Dendritic cell treated with granulocyte-macrophage colony-stimulating factor and Interleukin-4, amounts not matched to agents 40 ng/mL and 50 ng/mL, for 4 days (primary cell): Measurements from ENCODE around the gene AK9.
"Not testable (repeated sequence)": the region's sequence is repeated elsewhere in the genome, so short reads cannot be mapped to it uniquely, and the experiment has no call there.

Experiments used
- H3K27ac Mint-ChIP-seq: one replicate; pipeline ENCODE4 v1.8.0; 2022; ENCODE audit warnings: mild to moderate bottlenecking, mixed read lengths
- H3K27me3 Mint-ChIP-seq: one replicate; pipeline ENCODE4 v1.8.0; 2022; ENCODE audit warnings: mild to moderate bottlenecking, mixed read lengths
- H3K36me3 Mint-ChIP-seq: one replicate; pipeline ENCODE4 v1.8.0; 2022; ENCODE audit warnings: low read depth, mixed read lengths
- H3K4me1 Mint-ChIP-seq: one replicate; pipeline ENCODE4 v1.8.0; 2022; ENCODE audit warnings: low read depth, mixed read lengths
- H3K4me3 Mint-ChIP-seq: one replicate; pipeline ENCODE4 v1.8.0; 2022; ENCODE audit warnings: mild to moderate bottlenecking, moderate library complexity, mixed read lengths
- H3K9me3 Mint-ChIP-seq: one replicate; pipeline ENCODE4 v1.8.0; 2022; ENCODE audit warnings: mixed read lengths
- intact Hi-C: fragments of 100-400 bp; cut with micrococcal nuclease; formaldehyde crosslinking; loops from one replicate; pipeline ENCODE4 v1.15.0; 2022

The AK9 gene

GRCh38 chr6:109686566-109687265 is 4.3 kb downstream of the AK9 start:
- no peaks in the 10 kb centered on the region for H3K27me3 Mint-ChIP-seq
- intact Hi-C loops = no loop called here

GRCh38 chr6:109678661-109679505 is 12.1 kb downstream of the AK9 start:
- H3K27ac Mint-ChIP-seq = peak overlapping the region; percentile 37
- H3K27me3 Mint-ChIP-seq, intact Hi-C loops, H3K36me3 Mint-ChIP-seq, H3K4me3 Mint-ChIP-seq, H3K9me3 Mint-ChIP-seq: not testable (repeated sequence)
- H3K4me1 Mint-ChIP-seq = peaks cover 18% of the 10 kb centered on the region

More at GRCh38 chr6:109686566-109687265, 4.3 kb downstream of the AK9 start:
- Mint-ChIP-seq H3K36me3 (peaks cover 4% of the 10 kb centered on the region), H3K9me3 (peaks cover 6% of the 10 kb centered on the region), H3K27ac (peak overlapping the region; percentile 50), H3K4me1 (peaks cover 19% of the 10 kb centered on the region), H3K4me3 (no peak overlapping the region)

- no peaks in the 10 kb centered on the region for H3K36me3 Mint-ChIP-seq
- peaks cover 6% of the 10 kb centered on the region for H3K9me3 Mint-ChIP-seq
- no peaks in the 10 kb centered on the region for H3K27me3 Mint-ChIP-seq
- peaks cover 18% of the 10 kb centered on the region for H3K4me1 Mint-ChIP-seq
- intact Hi-C loops = no loop called here
- no peak overlapping the region for H3K27ac Mint-ChIP-seq
- H3K4me3 Mint-ChIP-seq = no peak overlapping the region
These were observed 12.8 kb downstream of the AK9 start for GRCh38 chr6:109678240-109678639.

- Mint-ChIP-seq H3K9me3 (peaks cover 6% of the 10 kb centered on the region), H3K4me1 (peaks cover 18% of the 10 kb centered on the region), H3K4me3 (no peak overlapping the region), H3K36me3 (no peaks in the 10 kb centered on the region), H3K27ac (no peak overlapping the region), H3K27me3 (no peaks in the 10 kb centered on the region)
- intact Hi-C loops = no loop called here
These were observed 14.3 kb downstream of the AK9 start for GRCh38 chr6:109676724-109677123.

GRCh38 chr6:109672839-109673238 is 18.2 kb downstream of the AK9 start:
- Mint-ChIP-seq H3K27ac (no peak overlapping the region), H3K4me1 (no peaks in the 10 kb centered on the region), H3K27me3 (no peaks in the 10 kb centered on the region), H3K36me3 (no peaks in the 10 kb centered on the region), H3K9me3 (peaks cover 6% of the 10 kb centered on the region), H3K4me3 (no peak overlapping the region)
- intact Hi-C loops = no loop called here

- intact Hi-C loops = no loop called here
- no peaks in the 10 kb centered on the region for H3K36me3 Mint-ChIP-seq
- H3K9me3 Mint-ChIP-seq = peaks cover 6% of the 10 kb centered on the region
- no peaks in the 10 kb centered on the region for H3K27me3 Mint-ChIP-seq
- no peak overlapping the region for H3K4me3 Mint-ChIP-seq
- H3K4me1 Mint-ChIP-seq = no peaks in the 10 kb centered on the region
- H3K27ac Mint-ChIP-seq = no peak overlapping the region
These were observed 18.8 kb downstream of the AK9 start for GRCh38 chr6:109672175-109672574.

GRCh38 chr6:109671733-109672132 is 19.3 kb downstream of the AK9 start:
- no peaks in the 10 kb centered on the region for H3K4me1 Mint-ChIP-seq
- no peak overlapping the region for H3K27ac Mint-ChIP-seq
- peaks cover 3% of the 10 kb centered on the region for H3K9me3 Mint-ChIP-seq
- no peaks in the 10 kb centered on the region for H3K36me3 Mint-ChIP-seq
- intact Hi-C loops = no loop called here
- H3K27me3 Mint-ChIP-seq = no peaks in the 10 kb centered on the region
- no peak overlapping the region for H3K4me3 Mint-ChIP-seq

- no peaks in the 10 kb centered on the region for H3K9me3 Mint-ChIP-seq
- H3K27ac Mint-ChIP-seq = no peak overlapping the region
- H3K4me1 Mint-ChIP-seq = no peaks in the 10 kb centered on the region
- H3K27me3 Mint-ChIP-seq = no peaks in the 10 kb centered on the region
- H3K4me3 Mint-ChIP-seq = no peak overlapping the region
- H3K36me3 Mint-ChIP-seq = no peaks in the 10 kb centered on the region
- intact Hi-C loops = no loop called here
These were observed 21.2 kb downstream of the AK9 start for GRCh38 chr6:109669811-109670210.

- no peaks in the 10 kb centered on the region for H3K27me3 Mint-ChIP-seq
- no peaks in the 10 kb centered on the region for H3K9me3 Mint-ChIP-seq
- no peak overlapping the region for H3K4me3 Mint-ChIP-seq
- no peaks in the 10 kb centered on the region for H3K4me1 Mint-ChIP-seq
- intact Hi-C loops = no loop called here
- no peak overlapping the region for H3K27ac Mint-ChIP-seq
- H3K36me3 Mint-ChIP-seq = no peaks in the 10 kb centered on the region
These were observed 28.8 kb downstream of the AK9 start for GRCh38 chr6:109662192-109662591.

GRCh38 chr6:109660526-109661320 is 30.3 kb downstream of the AK9 start:
- H3K9me3 Mint-ChIP-seq = no peaks in the 10 kb centered on the region
- H3K4me1 Mint-ChIP-seq = no peaks in the 10 kb centered on the region
- H3K27ac Mint-ChIP-seq = no peak overlapping the region
- no peaks in the 10 kb centered on the region for H3K27me3 Mint-ChIP-seq
- no peaks in the 10 kb centered on the region for H3K36me3 Mint-ChIP-seq
- intact Hi-C loops = no loop called here
- H3K4me3 Mint-ChIP-seq = no peak overlapping the region

- intact Hi-C loops = no loop called here
- Mint-ChIP-seq H3K27me3 (no peaks in the 10 kb centered on the region), H3K27ac (no peak overlapping the region), H3K9me3 (no peaks in the 10 kb centered on the region), H3K4me1 (no peaks in the 10 kb centered on the region), H3K4me3 (no peak overlapping the region), H3K36me3 (no peaks in the 10 kb centered on the region)
These were observed 35.2 kb downstream of the AK9 start for GRCh38 chr6:109655761-109656262.

- H3K4me3 Mint-ChIP-seq = no peak overlapping the region
- H3K4me1 Mint-ChIP-seq = no peaks in the 10 kb centered on the region
- H3K36me3 Mint-ChIP-seq = no peaks in the 10 kb centered on the region
- H3K9me3 Mint-ChIP-seq = no peaks in the 10 kb centered on the region
- intact Hi-C loops = no loop called here
- H3K27ac Mint-ChIP-seq = no peak overlapping the region
- no peaks in the 10 kb centered on the region for H3K27me3 Mint-ChIP-seq
These were observed 37.7 kb downstream of the AK9 start for GRCh38 chr6:109653264-109653663.

GRCh38 chr6:109644131-109644530 is 46.9 kb downstream of the AK9 start:
- Mint-ChIP-seq H3K27ac (no peak overlapping the region), H3K4me1 (peaks cover 9% of the 10 kb centered on the region), H3K9me3 (peaks cover 10% of the 10 kb centered on the region), H3K4me3 (no peak overlapping the region), H3K36me3 (peaks cover 16% of the 10 kb centered on the region), H3K27me3 (no peaks in the 10 kb centered on the region)
- intact Hi-C loops = no loop called here

- H3K36me3 Mint-ChIP-seq = no peaks in the 10 kb centered on the region
- H3K27ac Mint-ChIP-seq = no peak overlapping the region
- intact Hi-C loops = no loop called here
- no peaks in the 10 kb centered on the region for H3K9me3 Mint-ChIP-seq
- no peaks in the 10 kb centered on the region for H3K27me3 Mint-ChIP-seq
- H3K4me3 Mint-ChIP-seq = no peak overlapping the region
- no peaks in the 10 kb centered on the region for H3K4me1 Mint-ChIP-seq
These were observed 58.6 kb downstream of the AK9 start for GRCh38 chr6:109632405-109632804.
